PC-3 (cell line): ENCODE measurements around the gene B4GALNT1. TPM values are rescaled to one million over a fixed set of nuclear protein-coding genes. Genes with fewer than 3 reads are reported as not detected.

Source experiments
- ATAC-seq: fragments of 200-7000 bp; cut with Tn5 transposase; 2 replicates; pipeline ENCODE4 v1.9.1; 2020; ENCODE audit warnings: mild to moderate bottlenecking, moderate library complexity
- BruUV-seq: library from RNA; stranded (reverse); fragments of 400-500 nt; replicated peaks from 2 replicates; lab custom pipeline; 2021; lab: Mats Ljungman, UMichigan
- CTCF ChIA-PET: fragments of 300-600 bp; sonication (Branson Sonifier 250); formaldehyde crosslinking; loops from one replicate; lab custom pipeline; 2022; ENCODE audit warnings: antibody characterized with exemption; lab: Charles Lee
- POLR2A ChIA-PET: fragments of 300-600 bp; sonication (Branson Sonifier 250); formaldehyde crosslinking; loops from one replicate; lab custom pipeline; 2022; ENCODE audit warnings: antibody characterized with exemption; ENCODE audit not compliant: unreplicated experiment; lab: Charles Lee
- DNase-seq: peaks from one replicate; pipeline ENCODE4 v3.0.0-alpha.2; 2015
- H2AFZ ChIP-seq: fragments of 300-600 bp; sonication (generic); 2 replicates; pipeline ENCODE4 v1.6.0; 2016; ENCODE audit warnings: antibody characterized with exemption, low read length
- H3F3A ChIP-seq: fragments of 300-600 bp; sonication (generic); one replicate; pipeline ENCODE4 v1.6.0; 2017; ENCODE audit warnings: antibody characterized with exemption, low read length, control low read depth, mild to moderate bottlenecking; ENCODE audit not compliant: unreplicated experiment
- H3K27ac ChIP-seq: fragments of 300-600 bp; sonication (generic); 2 replicates; pipeline ENCODE4 v1.5.1; 2016; ENCODE audit warnings: mild to moderate bottlenecking, low read length
- H3K27me3 ChIP-seq: fragments of 300-600 bp; sonication (generic); 2 replicates; pipeline ENCODE4 v1.6.1; 2016; ENCODE audit warnings: low read length, mixed read lengths
- H3K36me3 ChIP-seq: fragments of 300-600 bp; sonication (generic); 2 replicates; pipeline ENCODE4 v1.6.1; 2016; ENCODE audit warnings: low read depth, mixed run types, low read length, mixed read lengths
- H3K4me1 ChIP-seq: fragments of 300-600 bp; sonication (generic); 2 replicates; pipeline ENCODE4 v1.5.1; 2016; ENCODE audit warnings: low read length; ENCODE audit not compliant: insufficient read depth
- H3K4me2 ChIP-seq: fragments of 300-600 bp; sonication (generic); 2 replicates; pipeline ENCODE4 v1.6.0; 2016; ENCODE audit warnings: low read length
- H3K4me3 ChIP-seq: fragments of 300-600 bp; sonication (generic); 2 replicates; pipeline ENCODE4 v1.5.1; 2016; ENCODE audit warnings: mild to moderate bottlenecking, low read length, mixed read lengths
- H3K79me2 ChIP-seq: fragments of 300-600 bp; sonication (generic); 2 replicates; pipeline ENCODE4 v1.6.1; 2017; ENCODE audit warnings: low read length, mixed read lengths
- H3K9ac ChIP-seq: fragments of 300-600 bp; sonication (generic); 2 replicates; pipeline ENCODE4 v1.6.0; 2016; ENCODE audit warnings: mild to moderate bottlenecking, low read length
- H3K9me2 ChIP-seq: fragments of 300-600 bp; sonication (generic); replicated peaks from 2 replicates; pipeline ENCODE4 v1.6.1; 2016; ENCODE audit warnings: mixed run types, low read length, mixed read lengths
- H3K9me3 ChIP-seq: fragments of 300-600 bp; sonication (generic); 2 replicates; pipeline ENCODE4 v1.6.1; 2016; ENCODE audit warnings: low read length, mixed read lengths
- H4K20me1 ChIP-seq: fragments of 300-600 bp; sonication (generic); 2 replicates; pipeline ENCODE4 v1.6.1; 2016; ENCODE audit warnings: low read length, mixed read lengths
- CTCF ChIP-seq: fragments of 300-600 bp; sonication (generic); conservative IDR thresholded peaks from 2 replicates; pipeline ENCODE4 v1.5.1; 2017; ENCODE audit warnings: antibody characterized with exemption, low read depth, mild to moderate bottlenecking, low read length
- EZH2 ChIP-seq: fragments of 300-600 bp; sonication (generic); IDR thresholded peaks from one replicate; pipeline ENCODE4 v1.6.1; 2017; ENCODE audit warnings: antibody characterized with exemption, mild to moderate bottlenecking, low read length; ENCODE audit not compliant: unreplicated experiment
- EZH2phosphoT487 ChIP-seq: fragments of 300-600 bp; sonication (generic); IDR thresholded peaks from 2 replicates; pipeline ENCODE4 v1.6.1; 2018; ENCODE audit warnings: mild to moderate bottlenecking, antibody characterized with exemption, low read length, borderline replicate concordance
- intact Hi-C: fragments of 100-400 bp; cut with micrococcal nuclease; formaldehyde crosslinking; loops from 2 replicates; pipeline ENCODE4 v1.9.0; 2023
- total RNA-seq: library from RNA; depleted of rRNA; stranded (reverse); fragments of >200 nt; gene quantifications from 2 replicates; pipeline ENCODE4 v1.2.3, GENCODE V29; 2014

Gene B4GALNT1
- total RNA-seq, 1 experiment from 2014 or later: 39.0 TPM

- Histone ChIP-seq H3K4me1 (no peaks in the 10 kb centered on the region), H3K9me3 (peaks cover 7% of the 10 kb centered on the region; the same call in 1 of the 2 replicates), H3K27me3 (no peaks in the 10 kb centered on the region), H4K20me1 (no peaks in the 10 kb centered on the region), H2AFZ (no peak overlapping the region), H3K4me2 (no peak overlapping the region), H3K36me3 (no peaks in the 10 kb centered on the region), H3K9ac (no peak overlapping the region), H3K79me2 (no peaks in the 10 kb centered on the region), H3K4me3 (no peak overlapping the region), H3K9me2 (no peaks in the 10 kb centered on the region), H3K27ac (no peak overlapping the region), H3F3A (no peaks in the 10 kb centered on the region)
- intact Hi-C loops: no loop called here
- POLR2A ChIA-PET: no interaction called here
- TF ChIP-seq CTCF (no peak), EZH2phosphoT487 (no peak), EZH2 (no peak)
- CTCF ChIA-PET: no interaction called here
- ATAC-seq (no peak), DNase-seq (no peak)
- BruUV-seq: no TSS peak
Observed at GRCh38 chr12:57641699-57642442, 8.9 kb upstream of the B4GALNT1 start.

GRCh38 chr12:57640175-57641042 is 7.4 kb upstream of the B4GALNT1 start:
- no peaks in the 10 kb centered on the region for H3K36me3 ChIP-seq
- ATAC-seq (no peak), DNase-seq (no peak)
- ChIA-PET CTCF (no interaction called here), POLR2A (no interaction called here)
- H3K4me2 ChIP-seq: no peak overlapping the region
- H3K79me2 ChIP-seq: no peaks in the 10 kb centered on the region
- H3K27ac ChIP-seq: no peak overlapping the region
- 0 out of 2 replicates have a peak, but pooled peaks cover 4% of the 10 kb centered on the region for H3K9me3 ChIP-seq
- no peak overlapping the region for H3K9ac ChIP-seq
- H3K27me3 ChIP-seq: no peaks in the 10 kb centered on the region
- no peaks in the 10 kb centered on the region for H3F3A ChIP-seq
- TF ChIP-seq EZH2phosphoT487 (no peak), CTCF (no peak), EZH2 (no peak)
- H3K4me3 ChIP-seq: no peak overlapping the region
- intact Hi-C loops: no loop called here
- no TSS peak for BruUV-seq
- H4K20me1 ChIP-seq: no peaks in the 10 kb centered on the region
- H3K4me1 ChIP-seq: no peaks in the 10 kb centered on the region
- no peaks in the 10 kb centered on the region for H3K9me2 ChIP-seq
- H2AFZ ChIP-seq: no peak overlapping the region
